HepG2 (cell line): Measurements from ENCODE around the gene PNPLA3. TPM values are rescaled to one million over a fixed set of nuclear protein-coding genes. Genes with fewer than 3 reads are reported as not detected.

Source experiments
- ATAC-seq: fragments of 200-7000 bp; cut with Tn5 transposase; 3 replicates; pipeline ENCODE4 v1.9.1; 2020; ENCODE audit warnings: mild to moderate bottlenecking, moderate library complexity
- BruUV-seq: library from RNA; stranded (reverse); fragments of 400-500 nt; replicated peaks from 2 replicates; lab custom pipeline; 2021; lab: Mats Ljungman, UMichigan
- CTCF ChIA-PET: fragments of 300-600 bp; formaldehyde crosslinking; extraction: SDS; loops from one replicate; lab custom pipeline; 2021; ENCODE audit warnings: low total read pairs, inconsistent platforms, low intra/inter-chr PET ratio; lab: Yijun Ruan, JAX
- POLR2A ChIA-PET: fragments of 350-600 bp; sonication (Branson Sonifier 250); formaldehyde crosslinking; loops from one replicate; lab custom pipeline; 2020; ENCODE audit warnings: antibody characterized with exemption, inconsistent platforms; lab: Yijun Ruan, JAX
- DNase-seq: peaks from one replicate; pipeline ENCODE4 v3.0.0-alpha.2; 2015; ENCODE audit warnings: low spot score
- FAIRE-seq: peaks from 3 replicates; lab custom pipeline; 2011; peaks lifted over from hg19 to GRCh38; lab: Jason Lieb, UNC
- H2AFZ ChIP-seq: one replicate; pipeline ENCODE4 v1.6.1; 2011; ENCODE audit warnings: low read length, inconsistent platforms
- H3K27ac ChIP-seq: fragments of 300-600 bp; 3 replicates; pipeline ENCODE4 v1.8.0; 2011; ENCODE audit warnings: mixed run types, mild to moderate bottlenecking, mixed read lengths, low read length, inconsistent platforms; ENCODE audit not compliant: insufficient read depth; ENCODE audit errors: extremely low read length
- H3K27me3 ChIP-seq, 2 experiments: fragments of 200-600 bp in 1 of 2; 2 replicates in 1 of 2; 3 replicates in 1 of 2; pipeline versions ENCODE4 v1.6.0 to v1.8.0; 2011; ENCODE audit warnings: low read length in 2 of 2, mild to moderate bottlenecking in 2 of 2, moderate library complexity in 2 of 2, inconsistent platforms in 1 of 2; ENCODE audit not compliant: insufficient read depth in 2 of 2, control insufficient read depth in 1 of 2
- H3K36me3 ChIP-seq, 2 experiments: fragments of 200-600 bp in 1 of 2; replicated peaks in 1 of 2; 2 replicates in 1 of 2; 3 replicates in 1 of 2; pipeline versions ENCODE4 v1.5.1 to v1.8.0; 2011; ENCODE audit warnings: low read length in 2 of 2, inconsistent platforms in 1 of 2; ENCODE audit not compliant: insufficient read depth in 2 of 2, control insufficient read depth in 1 of 2
- H3K4me1 ChIP-seq: 2 replicates; pipeline ENCODE4 v1.5.1; 2012; ENCODE audit warnings: low read length, inconsistent platforms; ENCODE audit not compliant: insufficient read depth
- H3K4me2 ChIP-seq: 2 replicates; pipeline ENCODE4 v1.6.0; 2011; ENCODE audit warnings: low read depth, low read length, inconsistent platforms
- H3K4me3 ChIP-seq, 3 experiments: fragments of 200-600 bp in 1 of 3; sonication (generic), shearing (Covaris generic) in 1 of 3; replicated peaks in 1 of 3; 2 replicates each; pipeline ENCODE4 v1.5.1; 2011 to 2016; ENCODE audit warnings: low read length in 3 of 3, inconsistent platforms in 2 of 3, low read depth in 2 of 3, mild to moderate bottlenecking in 2 of 3, control low read depth in 1 of 3, mixed read lengths in 1 of 3; ENCODE audit not compliant: insufficient read depth in 1 of 3
- H3K79me2 ChIP-seq: one replicate; pipeline ENCODE4 v1.6.1; 2011; ENCODE audit warnings: low read length, inconsistent platforms; ENCODE audit not compliant: insufficient read depth
- H3K9ac ChIP-seq: 2 replicates; pipeline ENCODE4 v1.6.0; 2011; ENCODE audit warnings: mild to moderate bottlenecking, low read depth, low read length, inconsistent platforms; ENCODE audit not compliant: insufficient read depth
- H3K9me3 ChIP-seq: 2 replicates; pipeline ENCODE4 v1.5.1; 2012; ENCODE audit warnings: mild to moderate bottlenecking, low read length
- H4K20me1 ChIP-seq: 2 replicates; pipeline ENCODE4 v1.6.0; 2011; ENCODE audit warnings: inconsistent platforms, mild to moderate bottlenecking, low read length, moderate library complexity; ENCODE audit not compliant: insufficient read depth
- CHD4 ChIP-seq: fragments of 200-600 bp; sonication (generic); IDR thresholded peaks from 2 replicates; pipeline ENCODE4 v1.7.0; 2017; ENCODE audit warnings: mild to moderate bottlenecking, low read length, borderline replicate concordance
- HIC2 ChIP-seq: sonication (generic); formaldehyde crosslinking; IDR thresholded peaks from 2 replicates; pipeline ENCODE4 v1.9.0; 2022; ENCODE audit warnings: low read depth, missing genetic modification reagents
- HMGA1 ChIP-seq: sonication (generic); formaldehyde crosslinking; conservative IDR thresholded peaks from 2 replicates; pipeline ENCODE4 v1.4.0; 2020; ENCODE audit warnings: missing genetic modification reagents
- PCBP2 ChIP-seq: fragments of 200-400 bp; formaldehyde crosslinking; optimal IDR thresholded peaks from 2 replicates; pipeline ENCODE3; 2018; ENCODE audit warnings: low read length, low read depth; ENCODE audit not compliant: poor library complexity, severe bottlenecking
- TEF ChIP-seq: sonication (generic); formaldehyde crosslinking; IDR thresholded peaks from 2 replicates; pipeline ENCODE4 v1.5.0; 2020; ENCODE audit warnings: missing genetic modification reagents
- TOE1 ChIP-seq: sonication (generic); formaldehyde crosslinking; IDR thresholded peaks from 2 replicates; pipeline ENCODE4 v1.4.0; 2020; ENCODE audit warnings: mild to moderate bottlenecking, missing genetic modification reagents
- WGBS: methylation state at CpG from one replicate; pipeline ENCODE4 v1.1.6; 2017; ENCODE audit warnings: low lambda C conversion rate; 5-methylcytosine and 5-hydroxymethylcytosine counted together
- in situ Hi-C: cut with HindIII; loops from 2 replicates; pipeline ENCODE4 v1.10.0; 2017; ENCODE audit warnings: low pct_unique_long_range_greater_than_20kb; ENCODE audit not compliant: extremely low pct_ligation_motif_present
- intact Hi-C: fragments of 100-400 bp; cut with micrococcal nuclease; formaldehyde crosslinking; loops from one replicate; pipeline ENCODE4 v1.10.0; 2022; ENCODE audit not compliant: unreplicated experiment
- polyA plus RNA-seq, 8 experiments: library from polyadenylated mRNA; depleted of rRNA in 3 of 8; stranded (reverse) in 7 of 8; unstranded in 1 of 8; fragments of >200 nt; fragmentation: Illumina TruSeq in 4 of 8; extraction: Trizol in 4 of 8; gene quantifications; 2 replicates each; pipeline versions ENCODE4 v1.2.1 to v1.2.3, GENCODE V29; 2011 to 2016; ENCODE audit warnings: low read depth in 4 of 8, missing spikeins in 1 of 8, mixed read lengths in 1 of 8; ENCODE audit not compliant: insufficient read depth in 1 of 8
- total RNA-seq, 5 experiments: library from RNA; depleted of rRNA; stranded (reverse); fragments of >200 nt; fragmentation: Illumina TruSeq; extraction: Trizol; gene quantifications; 2 replicates each; pipeline ENCODE4 v1.2.3, GENCODE V29; 2016; ENCODE audit warnings: low read depth in 1 of 5

Gene PNPLA3
- total and polyA plus RNA-seq, 2 of the 13 experiments (the other 11 are each of a cell fraction or from before 2014, with no cell fraction given), result 16.9 to 19.8 TPM

GRCh38 chr22:43909708-43910107 is 13.9 kb upstream of the PNPLA3 start:
- POLR2A ChIA-PET, result no interaction called here

More at GRCh38 chr22:43909708-43910107, 13.9 kb upstream of the PNPLA3 start:
- Histone ChIP-seq H3K9ac (no peak overlapping the region), H3K4me3 (no peak overlapping the region), H3K27ac (no peak overlapping the region), H3K79me2 (no peaks in the 10 kb centered on the region), H3K36me3 (no peaks in the 10 kb centered on the region), H3K4me2 (no peak overlapping the region), H2AFZ (no peak overlapping the region), H4K20me1 (no peaks in the 10 kb centered on the region), H3K27me3 (peaks cover 2 to 14% of the 10 kb centered on the region in 2 experiments; a peak in 3 of 5 replicates), H3K4me1 (0 out of 2 replicates have a peak, but pooled peaks cover 5% of the 10 kb centered on the region), H3K9me3 (no peaks in the 10 kb centered on the region)
- CTCF ChIA-PET, result no interaction called here
- ATAC-seq (no peak), DNase-seq (no peak), FAIRE-seq (no peak)
- 4% methylated on average over 1 of the region's 1 CpG for WGBS
- TF ChIP-seq TOE1 (CRISPR knock-in tag) (no peak), HMGA1 (no peak), HIC2 (no peak), PCBP2 (peak; percentile 43), TEF (no peak), CHD4 (no peak)
- BruUV-seq, result no TSS peak
- intact Hi-C loops, result no loop called here
- in situ Hi-C loops, result no loop called here
